Measurements from ENCODE around the gene CYP17A1. TPM values are rescaled to one million over a fixed set of nuclear protein-coding genes. Genes with fewer than 3 reads are reported as not detected.

The CYP17A1 gene
- total RNA-seq, 1 experiment from 2014 or later, result 2.1 TPM

DNA sequence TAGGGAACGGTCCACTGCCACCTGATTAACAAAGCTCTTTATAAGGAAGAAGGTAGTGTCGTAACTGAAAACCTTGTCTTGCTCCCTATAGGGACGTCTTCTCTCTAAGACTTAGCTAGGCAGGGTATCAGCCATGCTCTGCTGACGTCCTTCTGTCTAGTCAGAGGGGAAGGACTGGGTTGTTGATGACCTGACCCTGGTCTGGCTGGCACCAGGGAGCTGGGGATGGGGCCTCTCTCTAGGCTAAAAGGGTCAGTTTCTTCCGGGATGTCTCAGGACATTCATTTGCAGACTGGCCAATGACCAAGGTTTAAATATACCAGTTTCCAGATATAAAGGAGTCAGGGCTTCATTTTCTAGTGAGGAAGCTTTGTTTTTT, 9.6 kb downstream of the CYP17A1 start:
- Mint-ChIP-seq H3K4me1 (no peaks in the 10 kb centered on the region), H3K9me3 (peaks cover 14% of the 10 kb centered on the region), H3K27ac (no peak overlapping the region), H3K4me3 (no peak overlapping the region), H3K27me3 (ENCODE audit: low read depth) (peaks cover 2% of the 10 kb centered on the region; the same call in 1 of the 2 replicates), H3K36me3 (peaks cover 11% of the 10 kb centered on the region)
- ChIA-PET POLR2A (no interaction called here), CTCF (interaction anchor here (1.3 kb wide), 1 partner anchor 74 kb away, joined by 4 read pairs; no protein-coding TSS in a partner anchor)
- TF ChIP-seq, protein P1, sequence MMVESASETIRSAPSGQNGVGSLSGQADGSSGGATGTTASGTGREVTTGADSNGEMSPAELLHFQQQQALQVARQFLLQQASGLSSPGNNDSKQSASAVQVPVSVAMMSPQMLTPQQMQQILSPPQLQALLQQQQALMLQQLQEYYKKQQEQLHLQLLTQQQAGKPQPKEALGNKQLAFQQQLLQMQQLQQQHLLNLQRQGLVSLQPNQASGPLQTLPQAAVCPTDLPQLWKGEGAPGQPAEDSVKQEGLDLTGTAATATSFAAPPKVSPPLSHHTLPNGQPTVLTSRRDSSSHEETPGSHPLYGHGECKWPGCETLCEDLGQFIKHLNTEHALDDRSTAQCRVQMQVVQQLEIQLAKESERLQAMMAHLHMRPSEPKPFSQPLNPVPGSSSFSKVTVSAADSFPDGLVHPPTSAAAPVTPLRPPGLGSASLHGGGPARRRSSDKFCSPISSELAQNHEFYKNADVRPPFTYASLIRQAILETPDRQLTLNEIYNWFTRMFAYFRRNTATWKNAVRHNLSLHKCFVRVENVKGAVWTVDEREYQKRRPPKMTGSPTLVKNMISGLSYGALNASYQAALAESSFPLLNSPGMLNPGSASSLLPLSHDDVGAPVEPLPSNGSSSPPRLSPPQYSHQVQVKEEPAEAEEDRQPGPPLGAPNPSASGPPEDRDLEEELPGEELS (CRISPR knock-in tag; IDR thresholded peaks at IDR 0.05), result no peak
- TF ChIP-seq, protein P2, sequence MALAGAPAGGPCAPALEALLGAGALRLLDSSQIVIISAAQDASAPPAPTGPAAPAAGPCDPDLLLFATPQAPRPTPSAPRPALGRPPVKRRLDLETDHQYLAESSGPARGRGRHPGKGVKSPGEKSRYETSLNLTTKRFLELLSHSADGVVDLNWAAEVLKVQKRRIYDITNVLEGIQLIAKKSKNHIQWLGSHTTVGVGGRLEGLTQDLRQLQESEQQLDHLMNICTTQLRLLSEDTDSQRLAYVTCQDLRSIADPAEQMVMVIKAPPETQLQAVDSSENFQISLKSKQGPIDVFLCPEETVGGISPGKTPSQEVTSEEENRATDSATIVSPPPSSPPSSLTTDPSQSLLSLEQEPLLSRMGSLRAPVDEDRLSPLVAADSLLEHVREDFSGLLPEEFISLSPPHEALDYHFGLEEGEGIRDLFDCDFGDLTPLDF (CRISPR knock-in tag; IDR thresholded peaks at IDR 0.05), result no peak
- no peak for TF ChIP-seq ZNF416 (CRISPR knock-in tag; IDR thresholded peaks at IDR 0.05)
- no peak for TF ChIP-seq HMGA2 (CRISPR knock-in tag; IDR thresholded peaks at IDR 0.05)
- TF ChIP-seq, protein P3, sequence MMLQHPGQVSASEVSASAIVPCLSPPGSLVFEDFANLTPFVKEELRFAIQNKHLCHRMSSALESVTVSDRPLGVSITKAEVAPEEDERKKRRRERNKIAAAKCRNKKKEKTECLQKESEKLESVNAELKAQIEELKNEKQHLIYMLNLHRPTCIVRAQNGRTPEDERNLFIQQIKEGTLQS (CRISPR knock-in tag; conservative IDR thresholded peaks at IDR 0.05), result no peak
- no peak for TF ChIP-seq MXD4 (CRISPR knock-in tag; IDR thresholded peaks at IDR 0.05; ENCODE audit: borderline replicate concordance)
- no peak for TF ChIP-seq FOXJ3 (CRISPR knock-in tag; IDR thresholded peaks at IDR 0.05; ENCODE audit: borderline replicate concordance)
- TF ChIP-seq, protein P4, sequence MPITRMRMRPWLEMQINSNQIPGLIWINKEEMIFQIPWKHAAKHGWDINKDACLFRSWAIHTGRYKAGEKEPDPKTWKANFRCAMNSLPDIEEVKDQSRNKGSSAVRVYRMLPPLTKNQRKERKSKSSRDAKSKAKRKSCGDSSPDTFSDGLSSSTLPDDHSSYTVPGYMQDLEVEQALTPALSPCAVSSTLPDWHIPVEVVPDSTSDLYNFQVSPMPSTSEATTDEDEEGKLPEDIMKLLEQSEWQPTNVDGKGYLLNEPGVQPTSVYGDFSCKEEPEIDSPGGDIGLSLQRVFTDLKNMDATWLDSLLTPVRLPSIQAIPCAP (CRISPR knock-in tag; IDR thresholded peaks at IDR 0.05), result no peak
- TF ChIP-seq, protein P5, sequence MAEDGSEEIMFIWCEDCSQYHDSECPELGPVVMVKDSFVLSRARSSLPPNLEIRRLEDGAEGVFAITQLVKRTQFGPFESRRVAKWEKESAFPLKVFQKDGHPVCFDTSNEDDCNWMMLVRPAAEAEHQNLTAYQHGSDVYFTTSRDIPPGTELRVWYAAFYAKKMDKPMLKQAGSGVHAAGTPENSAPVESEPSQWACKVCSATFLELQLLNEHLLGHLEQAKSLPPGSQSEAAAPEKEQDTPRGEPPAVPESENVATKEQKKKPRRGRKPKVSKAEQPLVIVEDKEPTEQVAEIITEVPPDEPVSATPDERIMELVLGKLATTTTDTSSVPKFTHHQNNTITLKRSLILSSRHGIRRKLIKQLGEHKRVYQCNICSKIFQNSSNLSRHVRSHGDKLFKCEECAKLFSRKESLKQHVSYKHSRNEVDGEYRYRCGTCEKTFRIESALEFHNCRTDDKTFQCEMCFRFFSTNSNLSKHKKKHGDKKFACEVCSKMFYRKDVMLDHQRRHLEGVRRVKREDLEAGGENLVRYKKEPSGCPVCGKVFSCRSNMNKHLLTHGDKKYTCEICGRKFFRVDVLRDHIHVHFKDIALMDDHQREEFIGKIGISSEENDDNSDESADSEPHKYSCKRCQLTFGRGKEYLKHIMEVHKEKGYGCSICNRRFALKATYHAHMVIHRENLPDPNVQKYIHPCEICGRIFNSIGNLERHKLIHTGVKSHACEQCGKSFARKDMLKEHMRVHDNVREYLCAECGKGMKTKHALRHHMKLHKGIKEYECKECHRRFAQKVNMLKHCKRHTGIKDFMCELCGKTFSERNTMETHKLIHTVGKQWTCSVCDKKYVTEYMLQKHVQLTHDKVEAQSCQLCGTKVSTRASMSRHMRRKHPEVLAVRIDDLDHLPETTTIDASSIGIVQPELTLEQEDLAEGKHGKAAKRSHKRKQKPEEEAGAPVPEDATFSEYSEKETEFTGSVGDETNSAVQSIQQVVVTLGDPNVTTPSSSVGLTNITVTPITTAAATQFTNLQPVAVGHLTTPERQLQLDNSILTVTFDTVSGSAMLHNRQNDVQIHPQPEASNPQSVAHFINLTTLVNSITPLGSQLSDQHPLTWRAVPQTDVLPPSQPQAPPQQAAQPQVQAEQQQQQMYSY (CRISPR knock-in tag; IDR thresholded peaks at IDR 0.05), result no peak
- no peak for TF ChIP-seq CREB1 (CRISPR knock-in tag; IDR thresholded peaks at IDR 0.05)
- no peak for TF ChIP-seq NFATC4 (CRISPR knock-in tag; IDR thresholded peaks at IDR 0.05)
- TF ChIP-seq, protein P6, sequence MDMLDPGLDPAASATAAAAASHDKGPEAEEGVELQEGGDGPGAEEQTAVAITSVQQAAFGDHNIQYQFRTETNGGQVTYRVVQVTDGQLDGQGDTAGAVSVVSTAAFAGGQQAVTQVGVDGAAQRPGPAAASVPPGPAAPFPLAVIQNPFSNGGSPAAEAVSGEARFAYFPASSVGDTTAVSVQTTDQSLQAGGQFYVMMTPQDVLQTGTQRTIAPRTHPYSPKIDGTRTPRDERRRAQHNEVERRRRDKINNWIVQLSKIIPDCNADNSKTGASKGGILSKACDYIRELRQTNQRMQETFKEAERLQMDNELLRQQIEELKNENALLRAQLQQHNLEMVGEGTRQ (CRISPR knock-in tag; IDR thresholded peaks at IDR 0.05), result no peak
- TF ChIP-seq, protein P7, sequence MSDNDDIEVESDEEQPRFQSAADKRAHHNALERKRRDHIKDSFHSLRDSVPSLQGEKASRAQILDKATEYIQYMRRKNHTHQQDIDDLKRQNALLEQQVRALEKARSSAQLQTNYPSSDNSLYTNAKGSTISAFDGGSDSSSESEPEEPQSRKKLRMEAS (CRISPR knock-in tag; IDR thresholded peaks at IDR 0.05), result no peak
- TF ChIP-seq SMAD4 (CRISPR knock-in tag; IDR thresholded peaks at IDR 0.05), result no peak
- no peak for TF ChIP-seq ZNF121 (CRISPR knock-in tag; IDR thresholded peaks at IDR 0.05)
- TF ChIP-seq ZNF671 (CRISPR knock-in tag; IDR thresholded peaks at IDR 0.05), result no peak
- TF ChIP-seq, protein P8, sequence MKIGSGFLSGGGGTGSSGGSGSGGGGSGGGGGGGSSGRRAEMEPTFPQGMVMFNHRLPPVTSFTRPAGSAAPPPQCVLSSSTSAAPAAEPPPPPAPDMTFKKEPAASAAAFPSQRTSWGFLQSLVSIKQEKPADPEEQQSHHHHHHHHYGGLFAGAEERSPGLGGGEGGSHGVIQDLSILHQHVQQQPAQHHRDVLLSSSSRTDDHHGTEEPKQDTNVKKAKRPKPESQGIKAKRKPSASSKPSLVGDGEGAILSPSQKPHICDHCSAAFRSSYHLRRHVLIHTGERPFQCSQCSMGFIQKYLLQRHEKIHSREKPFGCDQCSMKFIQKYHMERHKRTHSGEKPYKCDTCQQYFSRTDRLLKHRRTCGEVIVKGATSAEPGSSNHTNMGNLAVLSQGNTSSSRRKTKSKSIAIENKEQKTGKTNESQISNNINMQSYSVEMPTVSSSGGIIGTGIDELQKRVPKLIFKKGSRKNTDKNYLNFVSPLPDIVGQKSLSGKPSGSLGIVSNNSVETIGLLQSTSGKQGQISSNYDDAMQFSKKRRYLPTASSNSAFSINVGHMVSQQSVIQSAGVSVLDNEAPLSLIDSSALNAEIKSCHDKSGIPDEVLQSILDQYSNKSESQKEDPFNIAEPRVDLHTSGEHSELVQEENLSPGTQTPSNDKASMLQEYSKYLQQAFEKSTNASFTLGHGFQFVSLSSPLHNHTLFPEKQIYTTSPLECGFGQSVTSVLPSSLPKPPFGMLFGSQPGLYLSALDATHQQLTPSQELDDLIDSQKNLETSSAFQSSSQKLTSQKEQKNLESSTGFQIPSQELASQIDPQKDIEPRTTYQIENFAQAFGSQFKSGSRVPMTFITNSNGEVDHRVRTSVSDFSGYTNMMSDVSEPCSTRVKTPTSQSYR (CRISPR knock-in tag; IDR thresholded peaks at IDR 0.05), result no peak
- ATAC-seq (no peak), DNase-seq (ENCODE audit: low spot score) (no peak)
